ENCODE results near the gene CAND2. TPM values are rescaled to one million over a fixed set of nuclear protein-coding genes. Genes with fewer than 3 reads are reported as not detected.

CAND2 gene
- total and polyA plus RNA-seq, 2 donors: 0.42 to 1.4 TPM

DNA sequence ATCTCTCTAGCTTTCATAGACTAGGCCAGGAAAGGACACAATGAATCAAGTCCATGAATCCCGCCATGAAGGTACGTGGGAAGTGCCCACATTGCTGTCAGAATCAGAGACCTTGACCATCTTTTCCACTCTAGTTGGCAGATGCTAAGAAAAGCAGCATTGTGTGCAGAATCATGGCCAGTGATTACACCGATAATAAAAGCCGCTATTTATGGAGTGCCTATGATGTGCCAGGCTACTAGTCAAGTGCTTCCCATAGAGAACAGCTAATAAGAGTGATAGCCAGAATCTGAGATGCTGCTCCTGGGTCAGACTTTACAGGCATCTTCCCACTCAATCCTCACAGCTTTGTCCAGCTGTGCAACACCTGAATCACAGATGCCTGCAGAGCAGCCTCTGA, 58.1 kb downstream of the CAND2 start:
- Histone ChIP-seq H3K4me1 (ENCODE audit: control insufficient read depth in 2 of 2, insufficient read depth in 2 of 2, low read length in 2 of 2) (no peaks in the 10 kb centered on the region), H3K36me3 (ENCODE audit: control insufficient read depth in 2 of 2, insufficient read depth in 2 of 2, low read length in 1 of 2) (no peaks in the 10 kb centered on the region), H3K27ac (ENCODE audit: low read depth in 1 of 2, low read length in 1 of 2) (no peak overlapping the region), H3K4me3 (ENCODE audit: low read length in 2 of 2) (no peak overlapping the region), H3K27me3 (ENCODE audit: control insufficient read depth in 2 of 2, insufficient read depth in 1 of 2, low read length in 1 of 2) (peaks cover 0 to 6% of the 10 kb centered on the region in 2 donors), H3K9me3 (ENCODE audit: control insufficient read depth in 2 of 2, insufficient read depth in 1 of 2, low read length in 1 of 2) (no peaks in the 10 kb centered on the region)
- no peak for DNase-seq (ENCODE audit: low read depth in 6 of 9, low spot score in 9 of 9)
- WGBS: 97% methylated on average over 4 of the region's 4 CpGs

GRCh38 chr3:12856626-12857025, 60.1 kb downstream of the CAND2 start:
- no peak overlapping the region for H3K27ac ChIP-seq (ENCODE audit: low read depth in 1 of 2, low read length in 1 of 2)
- no peaks in the 10 kb centered on the region for H3K9me3 ChIP-seq (ENCODE audit: control insufficient read depth in 2 of 2, insufficient read depth in 1 of 2, low read length in 1 of 2)
- no peaks in the 10 kb centered on the region for H3K4me1 ChIP-seq (ENCODE audit: control insufficient read depth in 2 of 2, insufficient read depth in 2 of 2, low read length in 2 of 2)
- 96% methylated on average over 5 of the region's 5 CpGs for WGBS
- H3K36me3 ChIP-seq (ENCODE audit: control insufficient read depth in 2 of 2, insufficient read depth in 2 of 2, low read length in 1 of 2): no peaks in the 10 kb centered on the region
- peaks cover 0 to 6% of the 10 kb centered on the region in 2 donors for H3K27me3 ChIP-seq (ENCODE audit: control insufficient read depth in 2 of 2, insufficient read depth in 1 of 2, low read length in 1 of 2)
- H3K4me3 ChIP-seq (ENCODE audit: low read length in 2 of 2): no peak overlapping the region
- no peak for DNase-seq (ENCODE audit: low read depth in 6 of 9, low spot score in 9 of 9)

DNA sequence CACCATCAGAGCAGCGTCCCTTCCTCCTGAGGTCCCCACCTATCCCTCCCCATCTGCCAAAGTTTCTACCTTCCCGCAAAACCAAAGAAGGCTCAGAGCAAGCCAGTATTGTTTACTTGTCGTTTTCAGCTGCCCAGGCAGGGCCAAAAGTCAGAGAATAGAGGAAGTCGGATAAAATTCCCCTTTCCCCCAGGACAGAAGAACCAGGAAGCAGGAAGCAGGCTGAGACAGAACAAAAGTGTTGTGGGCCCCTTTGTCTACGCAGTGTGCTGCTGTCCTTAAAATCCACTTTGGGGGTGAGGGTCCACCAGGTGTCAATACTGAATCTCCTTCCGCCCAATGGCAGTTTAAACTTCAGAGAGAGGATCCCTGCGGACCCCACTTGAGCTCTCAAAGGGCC, 63.4 kb downstream of the CAND2 start:
- H3K4me1 ChIP-seq (ENCODE audit: control insufficient read depth in 2 of 2, insufficient read depth in 2 of 2, low read length in 2 of 2): no peaks in the 10 kb centered on the region
- H3K36me3 ChIP-seq (ENCODE audit: control insufficient read depth in 2 of 2, insufficient read depth in 2 of 2, low read length in 1 of 2): no peaks in the 10 kb centered on the region
- DNase-seq (ENCODE audit: low read depth in 6 of 9, low spot score in 9 of 9): no peak
- peaks cover 0 to 4% of the 10 kb centered on the region in 2 donors for H3K9me3 ChIP-seq (ENCODE audit: control insufficient read depth in 2 of 2, insufficient read depth in 1 of 2, low read length in 1 of 2)
- H3K27ac ChIP-seq (ENCODE audit: low read depth in 1 of 2, low read length in 1 of 2): no peak overlapping the region
- whole genome bisulfite sequencing: 92% methylated on average over 7 of the region's 7 CpGs
- H3K4me3 ChIP-seq (ENCODE audit: low read length in 2 of 2): no peak overlapping the region
- H3K27me3 ChIP-seq (ENCODE audit: control insufficient read depth in 2 of 2, insufficient read depth in 1 of 2, low read length in 1 of 2): peaks cover 0 to 3% of the 10 kb centered on the region in 2 donors

- Histone ChIP-seq H3K36me3 (ENCODE audit: control insufficient read depth in 2 of 2, insufficient read depth in 2 of 2, low read length in 1 of 2) (no peaks in the 10 kb centered on the region), H3K9me3 (ENCODE audit: control insufficient read depth in 2 of 2, insufficient read depth in 1 of 2, low read length in 1 of 2) (peaks cover 0 to 13% of the 10 kb centered on the region in 2 donors), H3K4me3 (ENCODE audit: low read length in 2 of 2) (no peak overlapping the region), H3K27me3 (ENCODE audit: control insufficient read depth in 2 of 2, insufficient read depth in 1 of 2, low read length in 1 of 2) (peaks cover 0 to 4% of the 10 kb centered on the region in 2 donors), H3K27ac (ENCODE audit: low read depth in 1 of 2, low read length in 1 of 2) (no peak overlapping the region), H3K4me1 (ENCODE audit: control insufficient read depth in 2 of 2, insufficient read depth in 2 of 2, low read length in 2 of 2) (no peaks in the 10 kb centered on the region)
- WGBS: 94% methylated on average over 5 of the region's 5 CpGs
- DNase-seq (ENCODE audit: low read depth in 6 of 9, low spot score in 9 of 9): no peak
Measured at GRCh38 chr3:12861611-12862010, 65.1 kb downstream of the CAND2 start.

DNA sequence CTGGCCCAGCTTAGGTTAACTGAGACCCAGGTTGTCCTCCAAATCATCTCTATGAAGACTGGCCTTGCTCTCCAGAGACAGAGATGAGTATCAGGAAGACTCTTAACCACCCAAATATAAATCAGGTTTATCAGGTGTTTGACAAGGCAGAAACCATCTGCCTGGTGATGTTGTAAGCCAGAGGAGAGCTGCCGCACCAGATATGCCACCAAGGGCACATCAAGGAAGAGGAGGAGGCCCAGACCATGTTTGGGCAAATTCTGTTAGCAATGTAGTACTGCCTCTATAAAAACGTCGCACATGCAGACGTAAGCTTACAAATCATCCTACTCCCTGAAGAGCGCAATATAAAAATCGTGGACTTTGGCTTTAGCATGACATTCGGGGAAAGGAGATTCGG, 65.9 kb downstream of the CAND2 start:
- Histone ChIP-seq H3K27me3 (ENCODE audit: control insufficient read depth in 2 of 2, insufficient read depth in 1 of 2, low read length in 1 of 2) (peaks cover 0 to 6% of the 10 kb centered on the region in 2 donors), H3K9me3 (ENCODE audit: control insufficient read depth in 2 of 2, insufficient read depth in 1 of 2, low read length in 1 of 2) (peaks cover 0 to 13% of the 10 kb centered on the region in 2 donors), H3K4me3 (ENCODE audit: low read length in 2 of 2) (no peak overlapping the region), H3K27ac (ENCODE audit: low read depth in 1 of 2, low read length in 1 of 2) (no peak overlapping the region), H3K36me3 (ENCODE audit: control insufficient read depth in 2 of 2, insufficient read depth in 2 of 2, low read length in 1 of 2) (no peaks in the 10 kb centered on the region), H3K4me1 (ENCODE audit: control insufficient read depth in 2 of 2, insufficient read depth in 2 of 2, low read length in 2 of 2) (no peaks in the 10 kb centered on the region)
- WGBS: 98% methylated on average over 8 of the region's 8 CpGs
- DNase-seq (ENCODE audit: low read depth in 6 of 9, low spot score in 9 of 9): no peak

GRCh38 chr3:12865271-12865670, 68.8 kb downstream of the CAND2 start:
- peaks cover 5 to 10% of the 10 kb centered on the region in 2 donors for H3K4me1 ChIP-seq (ENCODE audit: control insufficient read depth in 2 of 2, insufficient read depth in 2 of 2, low read length in 2 of 2)
- no peaks in the 10 kb centered on the region for H3K36me3 ChIP-seq (ENCODE audit: control insufficient read depth in 2 of 2, insufficient read depth in 2 of 2, low read length in 1 of 2)
- H3K27ac ChIP-seq (ENCODE audit: low read depth in 1 of 2, low read length in 1 of 2): no peak overlapping the region
- DNase-seq (ENCODE audit: low read depth in 6 of 9, low spot score in 9 of 9): no peak
- WGBS: 96% methylated on average over 4 of the region's 4 CpGs
- peaks cover 0 to 13% of the 10 kb centered on the region in 2 donors for H3K9me3 ChIP-seq (ENCODE audit: control insufficient read depth in 2 of 2, insufficient read depth in 1 of 2, low read length in 1 of 2)
- H3K4me3 ChIP-seq (ENCODE audit: low read length in 2 of 2): no peak overlapping the region
- peaks cover 15 to 32% of the 10 kb centered on the region in 2 donors for H3K27me3 ChIP-seq (ENCODE audit: control insufficient read depth in 2 of 2, insufficient read depth in 1 of 2, low read length in 1 of 2)

DNA sequence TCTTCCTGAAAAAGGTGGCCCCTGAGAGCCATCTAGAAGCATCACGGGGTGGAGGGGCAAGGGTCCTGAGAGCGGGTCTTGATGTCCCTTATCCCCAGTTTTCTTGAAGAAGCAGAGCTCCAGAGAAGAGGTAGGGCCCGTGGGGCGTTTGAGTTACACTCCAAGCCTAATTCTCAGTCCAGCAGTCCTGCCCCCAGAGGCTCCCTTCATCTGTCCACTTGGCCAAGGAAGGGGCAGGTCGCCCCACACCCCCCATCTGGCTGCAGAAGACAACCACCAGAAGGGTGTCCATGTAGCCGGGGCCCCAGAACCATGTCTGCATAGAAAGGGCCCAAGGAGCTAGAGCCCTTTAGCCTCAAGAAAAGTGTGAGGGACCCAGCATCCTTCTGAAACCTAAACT, 70.4 kb downstream of the CAND2 start:
- peaks cover 0 to 13% of the 10 kb centered on the region in 2 donors for H3K9me3 ChIP-seq (ENCODE audit: control insufficient read depth in 2 of 2, insufficient read depth in 1 of 2, low read length in 1 of 2)
- H3K27me3 ChIP-seq (ENCODE audit: control insufficient read depth in 2 of 2, insufficient read depth in 1 of 2, low read length in 1 of 2): peaks cover 15 to 41% of the 10 kb centered on the region in 2 donors
- no peak overlapping the region for H3K4me3 ChIP-seq (ENCODE audit: low read length in 2 of 2)
- no peak overlapping the region for H3K27ac ChIP-seq (ENCODE audit: low read depth in 1 of 2, low read length in 1 of 2)
- WGBS: 93% methylated on average over 6 of the region's 6 CpGs
- no peak for DNase-seq (ENCODE audit: low read depth in 6 of 9, low spot score in 9 of 9)
- peaks cover 5 to 10% of the 10 kb centered on the region in 2 donors for H3K4me1 ChIP-seq (ENCODE audit: control insufficient read depth in 2 of 2, insufficient read depth in 2 of 2, low read length in 2 of 2)
- H3K36me3 ChIP-seq (ENCODE audit: control insufficient read depth in 2 of 2, insufficient read depth in 2 of 2, low read length in 1 of 2): no peaks in the 10 kb centered on the region

- WGBS: 6% methylated on average over 45 of the region's 45 CpGs
- H3K4me3 ChIP-seq (ENCODE audit: low read length in 2 of 2): peak overlapping the region in 1 of 2 donors; percentile 27
- DNase-seq (ENCODE audit: low read depth in 6 of 9, low spot score in 9 of 9): peak in 7 of 9 donors; percentile 24 to 70 (median 55)
Measured at GRCh38 chr3:12868039-12869034, 71.9 kb downstream of the CAND2 start.

DNA sequence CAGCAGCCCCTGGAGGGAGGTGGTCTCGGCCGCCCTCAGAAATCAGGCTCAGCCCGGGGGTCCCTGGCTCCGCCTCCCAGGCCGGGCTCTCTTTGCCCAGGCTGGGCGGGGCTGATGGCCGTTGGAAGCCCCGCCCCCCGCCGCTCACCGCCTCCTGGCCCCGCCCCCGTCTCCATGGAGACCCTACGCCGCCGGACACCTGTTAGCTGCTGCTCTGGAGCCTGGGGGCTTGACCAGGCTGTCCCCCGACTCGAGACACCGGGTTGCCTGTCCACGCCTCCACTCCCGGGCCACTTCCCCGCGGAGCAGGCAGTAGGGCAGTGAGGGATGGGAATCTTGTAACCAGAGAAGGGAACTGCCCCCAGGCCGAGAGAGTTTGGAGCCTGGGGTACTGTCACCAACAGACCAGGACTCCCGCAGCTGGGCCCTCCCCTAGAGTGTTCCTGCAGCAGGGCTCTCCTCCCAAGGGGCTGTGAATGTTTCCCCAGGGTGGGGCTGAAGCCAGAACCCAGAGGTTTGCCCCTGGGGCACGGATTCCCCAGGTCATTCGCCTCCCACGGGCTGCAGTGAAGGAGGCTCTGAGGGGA, 72.6 kb downstream of the CAND2 start:
- H3K4me3 ChIP-seq (ENCODE audit: low read length in 2 of 2): peak overlapping the region in 1 of 2 donors; percentile 24
- no peak for DNase-seq (ENCODE audit: low read depth in 6 of 9, low spot score in 9 of 9)
- 16% methylated on average over 28 of the region's 28 CpGs for WGBS
- H3K4me1 ChIP-seq (ENCODE audit: control insufficient read depth in 2 of 2, insufficient read depth in 2 of 2, low read length in 2 of 2): peaks cover 5 to 10% of the 10 kb centered on the region in 2 donors
- no peaks in the 10 kb centered on the region for H3K36me3 ChIP-seq (ENCODE audit: control insufficient read depth in 2 of 2, insufficient read depth in 2 of 2, low read length in 1 of 2)
- peaks cover 15 to 43% of the 10 kb centered on the region in 2 donors for H3K27me3 ChIP-seq (ENCODE audit: control insufficient read depth in 2 of 2, insufficient read depth in 1 of 2, low read length in 1 of 2)
- peaks cover 0 to 13% of the 10 kb centered on the region in 2 donors for H3K9me3 ChIP-seq (ENCODE audit: control insufficient read depth in 2 of 2, insufficient read depth in 1 of 2, low read length in 1 of 2)
- no peak overlapping the region for H3K27ac ChIP-seq (ENCODE audit: low read depth in 1 of 2, low read length in 1 of 2)

More at GRCh38 chr3:12868039-12869034, 71.9 kb downstream of the CAND2 start:
- Histone ChIP-seq H3K9me3 (ENCODE audit: control insufficient read depth in 2 of 2, insufficient read depth in 1 of 2, low read length in 1 of 2) (peaks cover 0 to 13% of the 10 kb centered on the region in 2 donors), H3K27me3 (ENCODE audit: control insufficient read depth in 2 of 2, insufficient read depth in 1 of 2, low read length in 1 of 2) (peaks cover 15 to 41% of the 10 kb centered on the region in 2 donors), H3K4me1 (ENCODE audit: control insufficient read depth in 2 of 2, insufficient read depth in 2 of 2, low read length in 2 of 2) (peaks cover 5 to 10% of the 10 kb centered on the region in 2 donors), H3K36me3 (ENCODE audit: control insufficient read depth in 2 of 2, insufficient read depth in 2 of 2, low read length in 1 of 2) (no peaks in the 10 kb centered on the region), H3K27ac (ENCODE audit: low read depth in 1 of 2, low read length in 1 of 2) (no peak overlapping the region)

All from thymus (tissue), 11 donors.